ENCODE results near the gene GAK. TPM values are rescaled to one million over a fixed set of nuclear protein-coding genes. Genes with fewer than 3 reads are reported as not detected.

Gene GAK
- total and polyA plus RNA-seq, 2 of the 4 experiments (the other 2 are of a cell fraction), result 45.1 to 133 TPM

DNA sequence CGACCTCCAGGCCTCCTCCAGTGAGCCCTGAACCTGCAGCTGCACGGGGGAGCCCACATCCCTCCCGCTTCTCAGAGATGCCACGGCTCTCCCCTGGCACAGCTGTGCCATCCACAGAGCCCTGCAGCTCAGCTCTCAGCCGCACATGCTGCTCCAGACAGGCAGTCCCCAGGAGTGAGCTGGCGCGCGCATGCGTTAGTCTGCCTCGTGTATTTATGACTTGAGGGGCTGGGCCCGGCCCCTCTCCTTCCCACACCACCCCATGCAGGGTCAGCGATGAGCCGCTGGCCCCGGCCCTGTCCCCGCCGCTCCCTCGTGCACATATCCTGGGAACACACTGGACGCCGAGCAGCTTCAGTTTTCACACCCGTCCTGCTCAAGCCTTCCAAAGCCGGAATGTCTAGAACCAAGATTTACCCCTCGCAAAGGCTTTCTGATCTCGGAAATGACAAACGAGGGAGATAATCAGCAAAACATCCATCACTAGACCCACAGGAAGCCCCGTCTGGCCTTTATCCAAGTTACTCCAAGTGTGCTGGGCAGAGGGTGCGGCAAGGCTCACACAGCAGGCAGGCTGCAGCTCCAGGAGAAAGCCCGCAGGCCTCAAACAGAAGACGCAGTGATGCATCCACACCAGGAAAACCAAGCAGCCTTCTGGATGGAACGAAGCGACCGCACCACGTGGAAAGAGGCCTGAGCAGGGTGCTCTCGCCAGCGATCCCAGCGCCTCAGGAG lies 24.3 kb downstream of the GAK start:
- Histone ChIP-seq H4K5ac (ENCODE audit: low read depth, low read length) (no peak overlapping the region), H3K36me3 (ENCODE audit: control insufficient read depth, insufficient read depth, low read length) (peaks cover 25% of the 10 kb centered on the region), H3K56ac (ENCODE audit: extremely low read depth, insufficient read depth, low read length) (no peak overlapping the region), H3K27me3 (ENCODE audit: control insufficient read depth, insufficient read depth, low read length) (no peaks in the 10 kb centered on the region), H3K79me1 (ENCODE audit: low read depth in 1 of 2, low read length in 2 of 2) (peaks cover 20 to 70% of the 10 kb centered on the region in 2 experiments), H3K23ac (ENCODE audit: low read depth, low read length) (no peak overlapping the region), H4K91ac (ENCODE audit: insufficient read depth, low read depth, low read length) (no peak overlapping the region), H3K27ac (ENCODE audit: insufficient read depth, low read length) (no peak overlapping the region), H3K9me3 (ENCODE audit: control insufficient read depth, insufficient read depth, low read length) (no peaks in the 10 kb centered on the region), H3K4me2 (ENCODE audit: low read depth, low read length) (no peak overlapping the region), H2AFZ (replicated peaks; ENCODE audit: low read length, poor library complexity) (peak overlapping the region; percentile 72), H2AK9ac (replicated peaks; ENCODE audit: low read depth, low read length, poor library complexity) (peak overlapping the region; percentile 91), H3K18ac (ENCODE audit: low read depth, low read length) (no peak overlapping the region), H4K20me1 (ENCODE audit: insufficient read depth, low read length) (peaks cover 54% of the 10 kb centered on the region), H2BK15ac (ENCODE audit: low read depth, low read length) (no peak overlapping the region), H3K9ac (ENCODE audit: low read depth, low read length) (no peak overlapping the region), H3K14ac (replicated peaks; ENCODE audit: low read depth, low read length) (no peak overlapping the region), H2BK20ac (ENCODE audit: low read depth, low read length) (no peak overlapping the region), H3K4ac (ENCODE audit: low read depth, low read length) (no peak overlapping the region), H2AK5ac (ENCODE audit: low read depth, low read length) (no peak overlapping the region), H2BK120ac (ENCODE audit: low read depth, low read length) (no peak overlapping the region), H3K4me3 (ENCODE audit: insufficient read depth, low read depth, low read length) (no peak overlapping the region), H3K9me1 (ENCODE audit: insufficient read depth, low read length) (peaks cover 7% of the 10 kb centered on the region; the same call in 1 of the 2 replicates), H2BK5ac (ENCODE audit: low read depth, low read length, poor library complexity, severe bottlenecking) (no peak overlapping the region), H3K4me1 (ENCODE audit: control insufficient read depth, insufficient read depth, low read length) (peaks cover 5% of the 10 kb centered on the region; the same call in 1 of the 2 replicates), H4K8ac (ENCODE audit: low read depth in 2 of 2, low read length in 2 of 2) (no peak overlapping the region)
- ChIA-PET CTCF (no interaction called here), POLR2A (ENCODE audit: unreplicated experiment) (no interaction called here)
- no peak for TF ChIP-seq CHD1 (IDR thresholded peaks at IDR 0.05; ENCODE audit: low read depth, low read length)
- TF ChIP-seq SMC3 (IDR thresholded peaks at IDR 0.05; ENCODE audit: low read depth, low read length), result no peak
- TF ChIP-seq, protein P1, sequence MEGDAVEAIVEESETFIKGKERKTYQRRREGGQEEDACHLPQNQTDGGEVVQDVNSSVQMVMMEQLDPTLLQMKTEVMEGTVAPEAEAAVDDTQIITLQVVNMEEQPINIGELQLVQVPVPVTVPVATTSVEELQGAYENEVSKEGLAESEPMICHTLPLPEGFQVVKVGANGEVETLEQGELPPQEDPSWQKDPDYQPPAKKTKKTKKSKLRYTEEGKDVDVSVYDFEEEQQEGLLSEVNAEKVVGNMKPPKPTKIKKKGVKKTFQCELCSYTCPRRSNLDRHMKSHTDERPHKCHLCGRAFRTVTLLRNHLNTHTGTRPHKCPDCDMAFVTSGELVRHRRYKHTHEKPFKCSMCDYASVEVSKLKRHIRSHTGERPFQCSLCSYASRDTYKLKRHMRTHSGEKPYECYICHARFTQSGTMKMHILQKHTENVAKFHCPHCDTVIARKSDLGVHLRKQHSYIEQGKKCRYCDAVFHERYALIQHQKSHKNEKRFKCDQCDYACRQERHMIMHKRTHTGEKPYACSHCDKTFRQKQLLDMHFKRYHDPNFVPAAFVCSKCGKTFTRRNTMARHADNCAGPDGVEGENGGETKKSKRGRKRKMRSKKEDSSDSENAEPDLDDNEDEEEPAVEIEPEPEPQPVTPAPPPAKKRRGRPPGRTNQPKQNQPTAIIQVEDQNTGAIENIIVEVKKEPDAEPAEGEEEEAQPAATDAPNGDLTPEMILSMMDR (conservative IDR thresholded peaks at IDR 0.05; ENCODE audit: low read depth, low read length), result no peak
- intact Hi-C loops (cut with micrococcal nuclease), result no loop called here
- no TSS peak for BruUV-seq (replicated peaks)
- dilution Hi-C loops (cut with HindIII; ENCODE audit: low sequenced_read_pairs, unreplicated experiment), result no loop called here
- DNase-seq (peak; percentile 65), ATAC-seq (ENCODE audit: low read depth) (peak; percentile 74)
- WGBS, 2 experiments (ENCODE audit: extremely low coverage in 2 of 2, insufficient read length in 1 of 2), result 36% methylated on average over 20 of the region's 35 CpGs; no CpG with 5 or more reads in 1 of the 2 experiments
- in situ Hi-C loops (cut with MboI; ENCODE audit: low sequenced_read_pairs), result no loop called here

All from IMR-90 (cell line).